Upper lobe of right lung (tissue), 1 donor: Measurements from ENCODE around the gene ZFAND3. TPM values are rescaled to one million over a fixed set of nuclear protein-coding genes. Genes with fewer than 3 reads are reported as not detected.

ENCODE experiments used
- ATAC-seq: fragments of 200-7000 bp; cut with Tn5 transposase; one replicate; pipeline ENCODE4 v1.9.1; 2020; ENCODE audit warnings: mild to moderate bottlenecking, moderate library complexity
- DNase-seq: peaks from one replicate; pipeline ENCODE4 v3.0.0-alpha.2; 2020
- H3K27ac ChIP-seq: fragments of 200-600 bp; one replicate; pipeline ENCODE4 v1.8.0; 2022
- H3K27me3 ChIP-seq: fragments of 200-600 bp; one replicate; pipeline ENCODE4 v1.8.0; 2022; ENCODE audit warnings: mild to moderate bottlenecking
- H3K36me3 ChIP-seq: fragments of 200-600 bp; one replicate; pipeline ENCODE4 v1.8.0; 2022
- H3K4me1 ChIP-seq: fragments of 200-600 bp; one replicate; pipeline ENCODE4 v1.8.0; 2022
- H3K4me3 ChIP-seq: fragments of 200-600 bp; one replicate; pipeline ENCODE4 v1.8.0; 2022; ENCODE audit warnings: mild to moderate bottlenecking
- H3K9me3 ChIP-seq: fragments of 200-600 bp; one replicate; pipeline ENCODE4 v1.8.0; 2022
- intact Hi-C: fragments of 100-400 bp; cut with DNase I; formaldehyde crosslinking; loops from one replicate; pipeline ENCODE4 v1.11.0; 2022
- total RNA-seq: library from RNA; stranded (reverse); fragmentation: NEBNext Ultra II Directional; extraction: Animal tissue kit (Norgen Biotek cat#: 25700); gene quantifications from one replicate; pipeline ENCODE4 v1.2.1, GENCODE V29; 2021
- TF ChIP-seq, protein P1 (sequence below): fragments of 200-600 bp; IDR thresholded peaks from one replicate; pipeline ENCODE4 v1.8.0; 2022; ENCODE audit warnings: antibody characterized with exemption
- donor health status: DM: no; HTN: yes; CAD: no; lungs with severe emphysema.

The ZFAND3 gene
- total RNA-seq, 1 donor from 2014 or later: 69.1 TPM

DNA sequence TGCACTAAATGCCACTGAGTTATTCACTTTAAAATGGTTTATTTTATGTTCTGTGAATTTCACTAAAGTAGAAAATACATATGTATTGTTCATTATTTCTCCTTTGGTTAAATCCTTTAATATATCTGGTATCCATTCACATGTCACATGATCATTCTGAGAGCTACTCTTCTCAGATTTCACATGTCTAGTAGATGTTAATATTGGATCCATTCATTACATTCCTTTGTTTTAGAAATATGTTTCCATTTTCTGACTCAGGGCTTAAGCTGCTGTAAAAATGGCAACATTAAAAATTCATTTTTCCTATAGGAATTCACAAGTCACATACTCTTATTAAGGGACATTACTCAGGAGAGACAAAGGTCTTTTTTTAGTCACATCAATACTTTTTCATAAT, 205.4 kb downstream of the ZFAND3 start:
- TF ChIP-seq, protein P1, sequence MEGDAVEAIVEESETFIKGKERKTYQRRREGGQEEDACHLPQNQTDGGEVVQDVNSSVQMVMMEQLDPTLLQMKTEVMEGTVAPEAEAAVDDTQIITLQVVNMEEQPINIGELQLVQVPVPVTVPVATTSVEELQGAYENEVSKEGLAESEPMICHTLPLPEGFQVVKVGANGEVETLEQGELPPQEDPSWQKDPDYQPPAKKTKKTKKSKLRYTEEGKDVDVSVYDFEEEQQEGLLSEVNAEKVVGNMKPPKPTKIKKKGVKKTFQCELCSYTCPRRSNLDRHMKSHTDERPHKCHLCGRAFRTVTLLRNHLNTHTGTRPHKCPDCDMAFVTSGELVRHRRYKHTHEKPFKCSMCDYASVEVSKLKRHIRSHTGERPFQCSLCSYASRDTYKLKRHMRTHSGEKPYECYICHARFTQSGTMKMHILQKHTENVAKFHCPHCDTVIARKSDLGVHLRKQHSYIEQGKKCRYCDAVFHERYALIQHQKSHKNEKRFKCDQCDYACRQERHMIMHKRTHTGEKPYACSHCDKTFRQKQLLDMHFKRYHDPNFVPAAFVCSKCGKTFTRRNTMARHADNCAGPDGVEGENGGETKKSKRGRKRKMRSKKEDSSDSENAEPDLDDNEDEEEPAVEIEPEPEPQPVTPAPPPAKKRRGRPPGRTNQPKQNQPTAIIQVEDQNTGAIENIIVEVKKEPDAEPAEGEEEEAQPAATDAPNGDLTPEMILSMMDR: no peak
- no peak overlapping the region for H3K27ac ChIP-seq
- ATAC-seq (no peak), DNase-seq (no peak)
- H3K27me3 ChIP-seq: no peaks in the 10 kb centered on the region
- peaks cover 12% of the 10 kb centered on the region for H3K4me1 ChIP-seq
- no peak overlapping the region for H3K4me3 ChIP-seq
- no peaks in the 10 kb centered on the region for H3K36me3 ChIP-seq
- intact Hi-C loops: no loop called here
- no peaks in the 10 kb centered on the region for H3K9me3 ChIP-seq

DNA sequence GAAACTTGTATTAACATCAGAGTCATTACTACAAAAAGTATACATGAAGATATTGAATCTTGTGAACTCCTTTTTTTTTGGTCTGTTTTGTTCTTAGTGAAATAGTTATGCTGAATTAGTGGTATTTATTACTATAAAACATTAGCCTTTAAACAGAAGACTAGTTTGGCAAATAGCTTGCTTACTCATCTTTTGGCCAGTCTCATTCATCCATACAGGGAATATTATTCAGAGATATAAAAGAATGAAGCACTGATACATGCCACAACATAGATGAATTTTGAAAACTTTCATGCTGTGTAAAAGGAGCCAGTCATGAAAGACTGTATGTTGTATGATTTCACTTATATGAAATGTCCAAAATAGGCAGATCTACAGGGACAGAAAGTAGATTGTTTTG, 205.9 kb downstream of the ZFAND3 start:
- Histone ChIP-seq H3K9me3 (no peaks in the 10 kb centered on the region), H3K27me3 (no peaks in the 10 kb centered on the region), H3K4me1 (peaks cover 12% of the 10 kb centered on the region), H3K4me3 (no peak overlapping the region), H3K27ac (no peak overlapping the region), H3K36me3 (no peaks in the 10 kb centered on the region)
- ATAC-seq (no peak), DNase-seq (no peak)
- intact Hi-C loops: no loop called here
- TF ChIP-seq, protein P1: no peak

DNA sequence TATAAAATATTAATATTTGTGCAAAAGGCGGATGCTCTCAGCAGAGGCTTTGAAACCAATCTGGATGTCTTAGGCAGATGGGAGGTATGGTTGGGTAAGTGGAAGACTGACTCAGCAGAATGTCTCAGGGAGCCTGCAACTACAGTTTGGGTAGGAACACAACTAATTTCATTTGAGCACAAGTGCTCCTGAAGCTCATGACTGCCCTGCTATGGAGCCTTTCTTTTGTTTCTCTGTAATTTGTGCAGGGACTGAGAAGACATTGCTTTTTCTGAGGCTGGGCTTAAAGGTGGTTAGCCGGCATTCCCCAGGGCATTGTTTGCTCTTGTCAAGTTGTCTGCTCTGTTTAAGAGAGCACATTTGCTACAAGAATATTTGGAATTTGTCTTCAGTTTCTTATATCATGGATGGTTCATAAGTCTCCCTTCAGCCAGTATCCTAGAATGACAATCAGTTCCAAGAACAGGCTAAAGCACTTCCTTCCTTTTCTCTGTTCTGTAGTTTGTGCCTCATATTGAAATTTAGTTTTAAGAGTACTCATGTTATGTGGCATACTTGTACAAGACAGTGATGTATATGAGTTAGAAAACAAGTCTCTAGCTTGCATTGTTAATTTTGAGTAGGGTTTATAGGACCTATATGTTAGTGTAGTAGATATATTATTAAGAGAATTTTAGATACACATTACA, 208.3 kb downstream of the ZFAND3 start:
- H3K27me3 ChIP-seq: no peaks in the 10 kb centered on the region
- DNase-seq (no peak), ATAC-seq (peak; percentile 31)
- no peak overlapping the region for H3K27ac ChIP-seq
- no peak overlapping the region for H3K4me3 ChIP-seq
- TF ChIP-seq, protein P1: no peak
- intact Hi-C loops: no loop called here
- H3K4me1 ChIP-seq: peaks cover 12% of the 10 kb centered on the region
- H3K9me3 ChIP-seq: no peaks in the 10 kb centered on the region
- no peaks in the 10 kb centered on the region for H3K36me3 ChIP-seq

DNA sequence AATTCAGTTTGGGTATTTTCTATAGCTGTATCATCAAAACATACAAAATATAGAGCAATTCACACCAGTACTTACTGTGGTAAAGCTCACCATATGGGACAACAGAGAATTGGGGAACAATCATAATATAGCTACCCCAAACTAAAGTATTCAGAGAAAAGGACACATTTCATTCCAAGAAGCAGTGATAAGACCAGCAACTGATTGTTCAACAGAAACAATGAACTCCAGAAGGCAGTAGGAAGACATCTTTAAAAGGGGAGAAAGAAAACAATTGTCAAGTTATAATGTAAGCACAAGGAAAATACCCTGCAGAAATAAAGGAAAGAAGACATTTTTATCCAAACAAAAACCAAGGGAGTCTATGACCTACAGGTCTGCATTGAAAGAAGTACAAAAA, 210.9 kb downstream of the ZFAND3 start:
- no peak overlapping the region for H3K27ac ChIP-seq
- peaks cover 20% of the 10 kb centered on the region for H3K4me1 ChIP-seq
- DNase-seq: no peak
- no peaks in the 10 kb centered on the region for H3K27me3 ChIP-seq
- intact Hi-C loops: no loop called here
- TF ChIP-seq, protein P1: no peak
- no peak overlapping the region for H3K4me3 ChIP-seq
- no peaks in the 10 kb centered on the region for H3K36me3 ChIP-seq
- H3K9me3 ChIP-seq: no peaks in the 10 kb centered on the region
- no peak for ATAC-seq

DNA sequence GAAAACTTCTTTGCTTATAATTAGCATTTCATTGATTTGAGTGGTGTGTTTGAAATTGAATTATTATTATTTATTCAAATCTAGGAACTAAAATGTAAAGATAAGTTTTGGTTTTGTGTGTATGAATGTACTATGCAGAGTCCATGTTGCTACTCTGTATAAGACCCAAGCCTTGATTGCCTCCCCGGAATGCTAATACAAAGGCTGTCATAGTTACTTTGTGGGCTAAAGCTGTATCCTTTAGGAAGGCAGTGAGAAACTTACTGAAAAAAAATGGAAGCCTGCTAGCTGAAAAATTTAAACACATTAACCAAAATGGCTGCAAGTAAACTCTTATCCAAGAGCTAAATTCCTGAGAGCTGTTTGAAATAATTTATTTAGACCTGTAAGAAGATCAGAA, 213.3 kb downstream of the ZFAND3 start:
- no peak overlapping the region for H3K4me3 ChIP-seq
- no peaks in the 10 kb centered on the region for H3K27me3 ChIP-seq
- no peak overlapping the region for H3K27ac ChIP-seq
- H3K4me1 ChIP-seq: peaks cover 14% of the 10 kb centered on the region
- H3K9me3 ChIP-seq: no peaks in the 10 kb centered on the region
- ATAC-seq: no peak
- DNase-seq: no peak
- H3K36me3 ChIP-seq: no peaks in the 10 kb centered on the region
- TF ChIP-seq, protein P1: no peak
- intact Hi-C loops: no loop called here
